HepG2 (cell line): ENCODE measurements around the gene ZNF571. TPM values are rescaled to one million over a fixed set of nuclear protein-coding genes. Genes with fewer than 3 reads are reported as not detected.

Experiments used
- ARNT2 ChIP-seq: sonication (generic); formaldehyde crosslinking; IDR thresholded peaks from 2 replicates; pipeline ENCODE4 v1.8.0; 2022; ENCODE audit warnings: mild to moderate bottlenecking, low read depth, missing genetic modification reagents, moderate library complexity
- BCLAF1 ChIP-seq: fragments of 450-650 bp; IDR thresholded peaks from 2 replicates; pipeline ENCODE4 v1.6.1; 2017; ENCODE audit warnings: mild to moderate bottlenecking
- HOMEZ ChIP-seq: IDR thresholded peaks from 2 replicates; pipeline ENCODE4 v1.6.1; 2016; ENCODE audit warnings: low read depth
- MTERF4 ChIP-seq: sonication (generic); formaldehyde crosslinking; IDR thresholded peaks from 2 replicates; pipeline ENCODE4 v1.8.0; 2023; ENCODE audit warnings: mild to moderate bottlenecking, missing genetic modification reagents
- PLSCR1 ChIP-seq: sonication (generic); formaldehyde crosslinking; IDR thresholded peaks from 2 replicates; pipeline ENCODE4 v1.5.0; 2020; ENCODE audit warnings: missing genetic modification reagents, mild to moderate bottlenecking, borderline replicate concordance
- SMARCE1 ChIP-seq: fragments of 450-650 bp; IDR thresholded peaks from 2 replicates; pipeline ENCODE4 v1.6.1; 2017; ENCODE audit warnings: borderline replicate concordance
- SOX13 ChIP-seq, 3 experiments: fragments of 450-650 bp in 1 of 3; sonication (generic) in 1 of 3; formaldehyde crosslinking in 1 of 3; IDR thresholded peaks in 2 of 3; conservative IDR thresholded peaks in 1 of 3; 2 replicates each; pipeline versions ENCODE4 v1.5.0 to v1.6.1; 2016 to 2020; ENCODE audit warnings: antibody characterized with exemption in 1 of 3, mild to moderate bottlenecking in 1 of 3, missing compliant biosample characterization in 1 of 3, missing genetic modification reagents in 1 of 3, moderate library complexity in 1 of 3
- SRSF4 ChIP-seq: fragments of 200-400 bp; formaldehyde crosslinking; IDR thresholded peaks from one replicate; pipeline ENCODE4 v1.6.1; 2018; ENCODE audit warnings: mild to moderate bottlenecking, low read depth, low read length, moderate library complexity; ENCODE audit not compliant: poor library complexity, severe bottlenecking
- TGIF2 ChIP-seq: IDR thresholded peaks from 2 replicates; pipeline ENCODE4 v1.6.1; 2016; ENCODE audit warnings: control low read depth, missing compliant biosample characterization
- ZNF10 ChIP-seq: sonication (generic); formaldehyde crosslinking; IDR thresholded peaks from 2 replicates; pipeline ENCODE4 v1.4.0; 2020; ENCODE audit warnings: mild to moderate bottlenecking, low read depth, missing genetic modification reagents, borderline replicate concordance
- ZNF235 ChIP-seq: sonication (generic); formaldehyde crosslinking; IDR thresholded peaks from 2 replicates; pipeline ENCODE4 v1.8.1; 2023; ENCODE audit warnings: mild to moderate bottlenecking, missing genetic modification reagents, borderline replicate concordance
- ZNF276 ChIP-seq: sonication (generic); formaldehyde crosslinking; IDR thresholded peaks from 2 replicates; pipeline ENCODE4 v1.4.0; 2020; ENCODE audit warnings: mild to moderate bottlenecking, low read depth, missing genetic modification reagents
- ZNF580 ChIP-seq: IDR thresholded peaks from 2 replicates; pipeline ENCODE4 v1.6.1; 2016; ENCODE audit warnings: low read depth, borderline replicate concordance
- ZNF761 ChIP-seq: sonication (generic); formaldehyde crosslinking; conservative IDR thresholded peaks from 2 replicates; pipeline ENCODE4 v1.4.0; 2020; ENCODE audit warnings: mild to moderate bottlenecking, missing genetic modification reagents
- ZXDC ChIP-seq: sonication (generic); formaldehyde crosslinking; IDR thresholded peaks from 2 replicates; pipeline ENCODE4 v1.5.0; 2020; ENCODE audit warnings: mild to moderate bottlenecking, missing genetic modification reagents
- polyA plus RNA-seq, 8 experiments: library from polyadenylated mRNA; depleted of rRNA in 3 of 8; stranded (reverse) in 7 of 8; unstranded in 1 of 8; fragments of >200 nt; fragmentation: Illumina TruSeq in 4 of 8; extraction: Trizol in 4 of 8; gene quantifications; 2 replicates each; pipeline versions ENCODE4 v1.2.1 to v1.2.3, GENCODE V29; 2011 to 2016; ENCODE audit warnings: low read depth in 4 of 8, missing spikeins in 1 of 8, mixed read lengths in 1 of 8; ENCODE audit not compliant: insufficient read depth in 1 of 8
- total RNA-seq, 5 experiments: library from RNA; depleted of rRNA; stranded (reverse); fragments of >200 nt; fragmentation: Illumina TruSeq; extraction: Trizol; gene quantifications; 2 replicates each; pipeline ENCODE4 v1.2.3, GENCODE V29; 2016; ENCODE audit warnings: low read depth in 1 of 5

ZNF571 gene
- total and polyA plus RNA-seq, 2 of the 13 experiments (the other 11 are each of a cell fraction or from before 2014, with no cell fraction given) = 1.3 to 1.9 TPM

GRCh38 chr19:37594982-37595382 lies 390 bp upstream of the ZNF571 start (continued):
- TF ChIP-seq BCLAF1 (no peak), ZNF276 (CRISPR knock-in tag) (no peak), SMARCE1 (no peak), ZNF10 (no peak), ZXDC (CRISPR knock-in tag) (no peak), ZNF761 (CRISPR knock-in tag) (peak; percentile 80; the same call in 1 of the 2 replicates), ARNT2 (CRISPR knock-in tag) (no peak), SRSF4 (no peak), PLSCR1 (CRISPR knock-in tag) (no peak), ZNF580 (no peak), SOX13 (IDR thresholded peaks at IDR 0.05) (no peak), SOX13 (CRISPR knock-in tag; conservative IDR thresholded peaks at IDR 0.05 in 1 of 2, IDR thresholded peaks at IDR 0.05 in 1 of 2) (0 out of 4 replicates have a peak, but pooled peaks of 1 of the 2 experiments have one; percentile 0), TGIF2 (CRISPR knock-in tag) (peak; percentile 92), MTERF4 (CRISPR knock-in tag) (no peak), HOMEZ (CRISPR knock-in tag) (no peak), ZNF235 (CRISPR knock-in tag) (no peak)
